Activated CD8-positive, alpha-beta memory T cell treated with anti-CD3 and anti-CD28 coated beads, Interleukin-2, amount 50 U/mL, for 1 hour (primary cell): Measurements from ENCODE around the gene C1R.

Source experiments
- DNase-seq: peaks from one replicate; pipeline ENCODE4 v3.0.0-alpha.2; 2020; ENCODE audit errors: extremely low read depth

Gene C1R

DNA sequence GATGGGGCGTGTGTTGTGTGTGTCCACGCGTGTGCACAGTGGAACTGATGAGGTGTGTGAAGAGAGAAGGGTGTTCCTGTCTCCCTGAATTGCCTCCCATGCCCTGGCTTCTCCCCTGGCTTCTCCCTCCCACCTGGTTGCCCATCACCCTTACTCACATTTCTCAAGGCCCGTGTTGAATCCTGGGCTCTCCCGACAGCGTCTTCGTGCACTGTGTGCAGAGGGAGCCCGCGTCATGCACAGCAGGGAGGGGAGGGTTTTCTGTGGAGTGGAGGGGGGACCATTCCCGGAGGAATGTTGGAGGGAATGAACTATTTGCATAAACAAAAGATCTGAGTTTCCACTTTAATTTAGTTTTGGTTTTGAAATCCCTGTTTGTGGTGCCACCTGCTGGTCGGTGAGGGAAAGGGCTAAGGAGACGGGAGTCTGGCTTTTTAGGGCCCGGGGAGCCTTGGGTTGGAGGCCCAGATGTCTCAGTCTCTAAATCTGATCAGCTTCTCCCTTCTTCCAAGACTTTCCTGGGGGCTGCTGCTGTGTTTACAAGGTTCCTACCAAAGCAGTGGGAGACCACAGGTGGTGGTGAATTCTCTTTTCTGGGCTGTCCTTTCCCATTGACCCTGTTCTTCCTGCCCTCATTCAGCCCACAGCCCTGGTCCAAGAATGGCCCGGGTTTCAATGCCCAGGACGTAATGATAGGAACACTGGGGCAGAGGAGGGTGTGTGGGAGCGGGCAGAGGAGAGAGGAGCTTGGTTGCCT, at the start of gene C1R:
C1R (minus strand) TSS at position 217 of the 757 bp plus-strand sequence; CDS start at position 160, 57 bp downstream.
- peak; percentile 21 for DNase-seq

DNA sequence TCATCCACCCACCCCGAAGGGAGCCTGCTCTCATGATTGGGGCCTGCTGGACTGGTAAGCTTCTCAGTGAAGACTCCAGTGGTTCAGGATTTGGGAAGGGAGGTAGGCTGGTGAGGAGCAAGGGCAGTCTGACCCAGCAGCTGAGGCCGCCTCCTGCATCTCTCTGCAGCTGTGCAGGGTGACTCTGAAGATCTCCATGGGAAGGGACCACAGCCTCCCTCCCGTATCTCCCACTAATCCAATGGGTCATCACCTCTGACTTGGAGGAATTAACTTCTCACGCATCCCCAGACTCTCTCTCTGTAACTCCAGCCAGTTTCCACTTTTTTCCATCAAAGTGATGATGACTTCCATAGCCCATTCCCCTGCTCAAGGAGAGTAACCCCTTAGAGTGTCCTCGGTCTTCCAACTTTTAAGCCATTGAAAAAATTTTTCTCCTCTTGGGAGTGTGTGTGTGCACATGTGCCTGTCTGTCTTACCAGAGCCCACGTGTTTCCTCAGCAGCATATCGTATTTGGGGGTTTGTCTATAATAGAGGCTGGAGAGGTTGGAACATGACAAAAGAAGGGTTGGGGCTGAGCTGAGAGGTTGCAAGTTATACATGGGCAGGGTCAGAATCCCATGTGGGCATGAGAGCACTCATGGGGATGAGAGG, 49.2 kb upstream of the C1R start:
- DNase-seq: no peak

DNA sequence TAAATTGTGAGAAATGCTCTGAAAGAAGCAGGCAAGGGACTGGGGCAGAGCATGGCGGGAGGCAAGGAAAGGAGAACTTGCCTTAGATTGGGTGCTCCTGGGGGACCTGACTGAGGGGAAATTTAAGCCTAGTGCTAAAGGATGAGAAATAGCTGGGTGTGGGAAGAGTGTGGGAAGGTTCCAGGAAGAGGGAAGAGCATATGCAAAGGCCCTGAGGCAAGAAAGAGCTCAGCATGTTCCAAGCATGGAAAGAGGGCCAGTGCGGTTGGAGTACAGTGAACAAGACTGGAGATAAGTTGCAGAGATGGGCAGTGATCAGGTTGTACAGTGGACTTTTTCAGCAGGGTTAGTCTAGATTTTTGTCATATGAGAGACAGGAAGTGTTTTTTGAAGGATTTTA, 47.0 kb upstream of the C1R start:
- no peak for DNase-seq

DNA sequence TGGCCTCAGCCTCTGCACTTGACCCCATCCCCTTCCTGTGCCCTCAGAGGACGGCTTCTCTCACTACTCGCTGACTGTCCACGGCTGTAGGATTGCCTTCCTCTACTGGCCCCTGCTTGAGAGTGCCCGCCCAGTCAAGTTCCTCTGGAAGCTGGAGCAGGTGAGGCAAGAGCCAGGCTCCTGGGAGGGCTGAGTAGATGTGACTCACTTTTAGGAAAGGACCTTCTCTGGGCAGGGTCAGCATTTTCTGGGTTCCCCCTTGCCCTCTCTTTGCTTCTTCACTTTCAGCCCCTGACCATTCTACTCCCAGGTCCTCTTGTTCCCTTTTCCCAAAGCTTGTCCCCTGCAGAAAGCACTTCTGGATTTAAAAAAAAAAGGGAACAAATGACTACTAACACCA, 45.7 kb upstream of the C1R start:
- no peak for DNase-seq

DNA sequence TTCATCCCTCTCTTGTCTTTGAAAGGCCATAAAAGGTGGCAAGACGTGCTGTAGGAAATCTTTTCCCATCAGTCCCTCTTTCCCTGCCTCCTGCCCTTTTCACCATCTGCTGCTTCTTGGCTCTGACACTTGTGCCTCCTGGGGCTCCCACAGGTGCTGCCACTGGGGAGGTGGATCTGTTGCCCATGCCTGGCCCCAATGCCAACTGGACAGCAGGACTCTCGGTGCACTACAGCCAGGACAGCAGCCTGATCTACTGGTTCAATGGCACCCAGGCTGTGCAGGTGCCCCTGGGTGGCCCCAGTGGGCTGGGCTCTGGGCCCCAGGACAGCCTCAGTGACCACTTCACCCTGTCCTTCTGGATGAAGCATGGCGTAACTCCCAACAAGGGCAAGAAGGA, 44.4 kb upstream of the C1R start:
- no peak for DNase-seq

DNA sequence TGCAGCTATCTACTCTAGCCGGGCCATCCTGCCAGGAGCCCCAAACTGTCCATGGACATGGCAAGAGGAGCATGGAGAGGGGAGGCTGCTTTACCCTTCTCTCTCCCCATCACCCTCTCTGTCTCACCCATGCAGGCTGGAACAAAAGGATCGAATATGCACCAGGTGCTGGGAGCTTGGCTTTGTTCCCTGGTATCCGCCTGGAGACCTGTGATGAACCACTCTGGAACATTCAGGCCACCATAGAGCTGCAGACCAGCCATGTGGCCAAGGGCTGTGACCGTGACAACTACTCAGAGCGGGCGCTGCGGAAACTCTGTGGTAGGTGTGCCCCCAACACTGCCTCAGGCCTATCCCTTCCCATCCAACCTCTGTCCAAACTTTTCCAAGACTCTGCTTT, 43.8 kb upstream of the C1R start:
- DNase-seq: no peak

DNA sequence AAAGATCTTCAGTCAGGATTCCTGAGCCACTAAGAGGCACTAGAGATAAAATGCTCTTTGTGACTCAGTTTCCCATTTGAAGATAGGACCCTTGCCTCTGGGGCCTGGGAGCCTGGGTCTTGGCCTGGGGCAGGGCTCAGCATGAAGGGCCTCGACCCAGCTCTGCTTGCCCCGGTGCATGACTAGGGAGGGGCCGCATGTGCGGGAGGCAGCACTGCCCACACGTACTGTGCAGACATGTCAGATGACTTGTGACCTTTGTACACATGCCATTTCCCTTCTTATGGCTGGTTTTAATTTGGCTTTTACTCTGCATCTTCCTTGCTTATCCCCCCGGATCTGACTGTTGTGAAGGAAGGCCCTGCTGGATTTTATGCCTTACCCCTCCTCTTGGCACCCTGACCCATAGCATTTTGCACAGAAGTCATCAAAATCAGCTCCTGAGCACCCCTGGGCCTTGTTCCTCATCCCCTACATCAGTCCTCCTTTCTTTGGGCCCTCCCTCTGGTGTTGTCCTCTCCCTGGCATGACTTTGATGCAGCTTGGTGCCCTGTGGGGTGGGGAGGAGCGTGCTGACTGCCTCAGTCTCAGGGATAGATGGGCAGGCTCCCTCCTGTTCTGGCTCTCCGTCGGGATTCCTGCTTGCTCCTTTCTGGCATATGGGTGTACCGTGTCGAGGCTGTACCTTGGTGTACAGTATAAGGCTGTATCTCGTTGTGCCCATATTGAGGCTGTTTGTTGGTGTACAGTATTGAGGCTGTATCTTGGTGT, 42.3 kb upstream of the C1R start:
- DNase-seq: no peak

DNA sequence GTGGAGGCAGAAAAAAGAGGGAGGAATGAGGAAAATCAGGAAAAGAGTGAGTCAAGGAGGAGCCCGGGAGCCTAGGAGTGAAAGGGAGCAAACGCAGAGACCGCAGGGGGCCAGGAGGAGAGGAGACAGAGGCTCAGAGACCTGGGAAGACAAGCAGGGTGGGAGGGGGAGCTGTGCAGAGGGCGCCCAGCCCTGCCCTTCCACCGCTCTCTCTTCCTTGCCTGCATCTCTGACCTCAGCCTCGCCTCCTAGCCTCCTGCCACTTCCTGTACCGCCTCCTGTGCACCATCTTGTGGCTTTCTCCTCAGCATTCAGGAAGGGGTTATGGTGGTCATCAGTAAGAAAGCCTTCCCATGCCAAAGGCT, 39.2 kb upstream of the C1R start:
- no peak for DNase-seq

DNA sequence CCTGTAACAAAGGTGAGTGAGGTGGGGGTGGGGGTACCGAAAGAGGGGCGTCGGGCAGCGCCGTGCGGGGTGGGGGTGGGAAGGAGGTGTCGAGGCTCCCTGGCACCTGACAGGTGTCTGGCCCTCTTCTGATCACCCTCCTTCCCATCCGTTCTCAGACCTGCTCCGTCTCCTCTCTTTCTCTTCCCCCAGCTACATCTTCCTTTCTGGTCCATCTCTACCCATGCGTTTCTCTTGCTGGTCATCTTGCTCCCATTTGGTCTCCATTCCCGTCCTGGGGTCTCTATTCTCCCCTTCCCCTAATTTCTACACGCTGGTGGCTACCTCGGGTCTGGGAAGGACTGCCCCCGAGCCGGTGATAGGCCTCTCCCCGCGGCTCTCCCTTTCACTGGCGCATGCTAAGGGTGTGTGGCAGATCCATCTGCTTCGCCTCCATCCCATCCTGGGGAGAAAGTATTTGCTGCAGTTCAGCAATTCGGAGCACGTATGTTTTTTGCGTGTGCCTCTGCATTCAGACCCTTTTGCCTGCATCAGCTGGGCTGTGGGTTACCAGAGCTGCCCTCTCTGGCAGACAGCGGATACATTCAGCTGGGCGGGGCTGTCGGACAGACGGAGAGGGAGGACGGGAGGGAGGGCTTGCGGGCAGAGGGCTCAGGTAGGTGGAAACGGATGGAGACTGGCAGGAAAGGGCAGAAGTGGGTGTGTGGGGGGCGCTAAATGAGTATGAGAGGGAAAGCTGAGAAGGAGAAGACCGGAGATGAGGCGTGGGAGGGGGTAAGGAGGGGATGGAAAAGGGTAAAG, 38.7 kb upstream of the C1R start:
- no peak for DNase-seq

DNA sequence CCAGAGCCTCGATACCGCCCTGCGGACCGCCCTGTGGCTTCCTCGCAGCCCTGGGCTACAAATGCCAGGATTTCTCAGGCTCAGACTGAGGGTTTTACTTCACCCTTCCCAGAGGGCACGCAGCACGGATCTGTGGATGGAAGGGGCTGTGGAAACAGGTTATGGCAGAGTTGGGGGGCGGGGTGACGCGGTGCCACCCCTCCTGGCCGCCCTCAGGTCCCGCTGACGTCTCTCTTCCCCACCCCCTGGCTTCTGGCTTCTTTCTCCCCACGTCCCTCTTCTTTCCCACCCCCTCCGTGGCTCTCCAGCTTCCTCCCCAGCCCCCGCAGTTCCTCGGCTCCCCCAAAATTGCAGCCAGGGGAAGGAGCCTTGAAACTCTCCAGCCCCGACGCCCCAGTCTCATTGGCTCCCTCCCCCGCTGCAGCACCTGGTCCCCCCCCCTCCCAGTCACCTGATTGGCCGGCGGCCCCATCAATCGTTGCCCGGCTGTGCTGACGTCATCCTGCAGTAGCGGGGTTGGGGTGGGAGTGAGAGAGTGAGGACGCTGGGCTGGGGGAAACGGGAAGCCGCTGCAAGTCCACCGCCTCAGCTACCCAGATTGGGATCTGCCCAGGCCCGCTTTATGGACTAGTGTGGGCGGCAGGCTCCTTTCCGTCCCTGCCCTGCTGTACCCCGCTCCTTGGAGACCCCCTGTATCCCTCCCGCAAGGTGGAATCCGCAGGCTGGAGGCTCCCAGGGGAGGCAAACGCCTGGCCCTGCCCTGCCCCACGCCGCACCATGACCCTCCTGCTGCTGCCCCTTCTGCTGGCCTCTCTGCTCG, 37.8 kb upstream of the C1R start, which contains the start of gene CLSTN3:
CLSTN3 (plus strand) TSS at position 500 of the 820 bp plus-strand sequence; CDS start at position 778, 278 bp downstream.
- peak; percentile 72 for DNase-seq

DNA sequence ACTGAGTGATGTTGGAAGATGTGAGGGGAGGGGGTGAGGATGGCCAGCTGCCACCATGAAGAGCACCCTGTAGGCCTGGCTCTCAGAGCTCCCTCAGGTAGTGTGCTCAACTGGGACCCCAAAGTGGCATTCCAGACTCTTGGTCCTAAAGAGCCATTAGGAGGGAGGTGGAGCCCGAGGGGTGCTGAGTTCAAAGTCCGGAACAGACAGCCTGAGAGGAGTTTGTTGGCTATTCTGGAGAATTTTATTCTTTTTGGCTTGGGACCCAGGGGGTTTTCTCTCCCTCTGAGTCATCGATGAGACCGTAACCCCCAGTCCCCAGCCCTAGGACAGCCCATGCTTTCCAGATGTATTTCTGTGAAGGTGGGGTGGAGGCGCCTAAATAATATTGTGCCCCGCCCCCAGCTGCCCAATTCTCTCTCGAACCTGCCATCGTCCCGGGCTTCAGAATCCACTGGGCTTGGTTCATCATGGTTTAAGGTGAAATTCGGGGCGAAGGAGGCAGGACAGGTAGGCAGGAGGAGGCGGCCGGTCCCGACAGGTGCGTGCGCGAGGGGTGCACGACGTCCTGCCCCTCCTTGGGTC, 37.1 kb upstream of the C1R start:
- no peak for DNase-seq

DNA sequence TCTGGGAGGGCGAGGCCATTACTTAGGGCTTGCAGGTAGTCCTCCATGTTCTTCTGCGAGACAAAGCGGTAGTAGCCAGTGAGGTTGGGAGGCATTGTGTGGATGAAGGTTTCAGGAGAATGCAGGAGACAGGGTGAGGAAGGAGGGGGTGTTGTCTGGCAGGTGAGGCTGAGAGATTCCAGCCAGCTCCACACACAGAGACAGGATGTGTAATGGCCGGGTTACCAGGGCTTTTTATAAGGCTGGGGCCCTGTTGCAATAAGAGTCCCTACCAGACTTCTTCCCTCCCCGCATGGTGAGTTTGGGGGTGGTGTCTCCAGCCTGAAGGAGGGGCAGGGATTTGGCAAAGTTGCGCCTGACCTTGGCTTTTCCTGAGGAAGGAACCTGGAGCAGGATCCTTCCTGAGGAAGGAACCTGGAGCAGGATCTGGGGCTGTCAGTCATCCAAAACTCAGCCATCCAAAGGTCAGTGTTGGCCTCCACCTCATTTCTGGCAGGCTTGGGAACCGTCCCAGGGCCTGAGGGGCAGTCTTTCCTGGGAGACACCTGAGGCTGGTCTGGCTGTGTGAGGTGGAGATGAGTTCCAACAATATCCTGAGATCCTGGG, 36.5 kb upstream of the C1R start, which contains the start of gene RBP5:
RBP5 (minus strand) TSS at position 209 of the 606 bp plus-strand sequence; CDS start at position 95, 114 bp downstream.
- no peak for DNase-seq

DNA sequence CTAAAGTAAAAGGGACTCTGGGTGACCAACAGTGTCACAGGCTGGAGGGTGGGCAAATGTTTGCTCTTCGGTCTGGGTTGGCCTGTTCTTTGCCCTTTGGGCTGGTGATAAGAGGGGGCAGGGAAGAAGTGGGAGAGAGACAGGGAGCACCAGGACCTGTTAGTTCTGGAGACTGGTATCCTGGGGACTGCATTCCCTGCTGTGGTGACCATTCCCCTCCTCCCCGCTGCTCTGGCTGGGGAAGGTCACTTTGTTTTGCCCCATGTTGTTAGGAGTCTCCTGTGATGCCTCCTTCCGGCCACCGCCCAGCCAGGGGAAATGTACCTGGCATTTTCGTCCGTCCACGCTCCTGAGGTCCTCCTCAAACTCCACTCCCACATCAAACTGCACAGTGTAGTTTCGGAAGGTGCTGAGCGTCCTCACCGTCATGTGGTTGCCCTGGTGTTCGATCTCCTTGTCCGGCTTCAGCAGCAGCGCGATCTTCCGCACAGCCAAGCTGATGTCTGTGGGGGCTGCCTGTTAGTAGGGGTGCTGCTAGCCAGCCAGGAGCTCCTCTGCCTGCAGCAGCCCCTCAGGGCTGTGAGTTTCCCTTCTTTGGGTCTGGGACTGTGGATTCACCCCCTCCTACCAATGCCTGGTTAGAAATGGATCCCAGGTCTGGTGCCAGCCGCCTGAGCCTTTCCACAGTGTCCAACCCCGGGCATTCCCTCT, 35.8 kb upstream of the C1R start:
- DNase-seq: no peak

DNA sequence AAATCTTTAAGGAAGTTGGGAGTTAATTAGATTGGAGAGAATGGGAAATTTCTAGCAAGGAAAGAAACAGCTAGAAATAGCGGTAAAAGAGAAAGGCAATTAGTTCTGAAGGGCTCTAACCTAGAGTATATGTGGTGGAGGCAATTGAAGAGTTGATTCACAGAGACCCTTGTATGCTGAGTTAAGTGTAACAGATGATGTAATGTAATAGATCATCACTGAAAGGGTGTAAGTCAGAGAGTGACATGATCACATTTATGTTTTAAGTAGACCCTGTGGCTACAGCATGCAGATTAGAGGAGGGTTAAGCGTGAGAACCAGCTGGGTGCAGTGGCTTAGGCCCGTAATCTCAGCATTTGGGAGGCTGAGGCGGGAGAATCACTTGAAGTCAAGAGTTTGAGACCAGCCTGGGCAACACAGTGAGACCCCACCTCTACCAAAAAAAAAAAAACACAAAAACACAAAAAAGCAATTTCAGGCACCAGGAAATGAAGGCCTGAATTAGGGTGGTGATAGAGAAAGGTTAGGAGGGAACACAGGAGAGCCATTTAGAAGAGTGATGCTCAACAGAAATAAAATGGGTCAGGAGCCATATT, 33.5 kb upstream of the C1R start:
- DNase-seq: no peak

DNA sequence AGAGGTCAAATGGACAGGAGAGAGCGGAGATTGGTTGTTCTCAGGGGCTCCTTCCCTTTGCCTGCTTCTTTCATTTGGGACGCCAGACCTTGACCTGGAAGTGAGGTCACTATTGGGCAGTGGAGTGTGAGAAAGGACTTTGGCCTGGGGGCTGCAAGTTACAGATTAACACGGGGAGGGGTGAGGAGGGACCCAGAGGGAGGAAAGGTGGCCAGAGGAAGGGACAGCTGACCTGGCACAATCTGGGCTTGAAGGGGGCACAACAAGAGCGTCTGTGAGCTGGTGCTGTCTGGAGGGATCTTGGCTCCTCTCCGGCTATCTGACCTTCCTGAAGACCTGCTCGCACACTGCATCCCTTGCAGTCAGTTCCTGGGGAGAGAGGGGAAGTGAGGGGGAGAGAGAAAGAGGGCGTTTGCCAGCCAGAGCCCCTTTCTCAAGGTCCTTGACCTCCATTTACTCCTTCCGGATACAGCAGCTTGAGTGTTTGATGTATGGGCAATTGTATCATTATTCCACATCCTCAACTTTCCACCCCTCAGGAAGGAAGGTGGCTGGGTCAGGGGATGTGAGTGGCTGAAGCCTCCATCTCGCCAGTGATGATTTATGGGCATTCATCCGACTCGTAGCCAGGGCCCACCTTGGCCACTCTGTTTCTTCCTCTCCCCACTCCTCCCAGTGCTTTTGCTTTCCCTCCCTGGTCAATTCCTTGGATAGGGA, 31.7 kb upstream of the C1R start:
- no peak for DNase-seq

DNA sequence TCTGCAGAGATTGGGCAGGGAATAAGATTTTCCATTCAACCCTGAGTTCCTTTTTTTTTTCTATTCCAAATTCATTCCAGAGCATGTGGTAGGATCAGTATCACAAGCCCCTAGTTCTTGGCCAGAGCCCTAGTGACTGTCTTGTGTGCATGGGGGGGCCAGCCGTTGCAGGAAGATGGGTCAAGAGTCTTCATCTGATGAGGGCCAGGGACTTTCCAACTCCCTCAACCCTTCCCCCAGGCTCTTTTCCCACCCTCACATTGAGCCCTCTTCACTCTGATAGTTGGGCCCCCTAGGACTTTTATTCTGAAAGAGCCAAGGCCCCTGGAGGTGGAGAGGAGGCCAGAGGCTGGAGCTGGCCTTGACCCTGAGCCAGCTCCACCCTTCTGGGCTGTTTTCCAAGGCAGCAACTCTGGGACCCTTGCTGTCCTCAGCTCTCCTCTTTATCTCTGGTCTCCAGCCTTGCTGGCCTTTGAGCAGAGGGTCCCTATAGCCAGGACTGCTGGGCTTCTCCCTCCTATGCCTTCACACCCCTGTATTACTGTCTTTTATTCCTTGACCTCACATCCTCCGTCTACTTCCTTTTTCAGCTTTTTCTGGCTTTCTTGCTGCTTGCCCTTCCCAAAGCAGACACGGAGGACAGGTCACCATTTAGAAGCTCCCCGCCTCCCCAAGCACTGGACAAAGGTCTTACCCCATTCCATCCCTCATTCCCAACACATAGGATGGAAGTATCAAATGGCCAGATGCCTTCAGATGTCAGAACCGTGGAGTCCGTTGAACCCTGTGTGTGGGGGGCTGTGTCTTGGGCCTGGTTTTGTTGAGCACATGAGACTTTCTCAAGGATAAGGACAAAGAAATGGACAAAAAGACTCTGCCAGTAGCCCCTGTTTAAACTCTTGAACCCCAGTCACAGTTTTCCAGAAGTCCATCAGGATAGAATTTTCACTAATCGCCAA, 30.8 kb upstream of the C1R start:
- DNase-seq: no peak

DNA sequence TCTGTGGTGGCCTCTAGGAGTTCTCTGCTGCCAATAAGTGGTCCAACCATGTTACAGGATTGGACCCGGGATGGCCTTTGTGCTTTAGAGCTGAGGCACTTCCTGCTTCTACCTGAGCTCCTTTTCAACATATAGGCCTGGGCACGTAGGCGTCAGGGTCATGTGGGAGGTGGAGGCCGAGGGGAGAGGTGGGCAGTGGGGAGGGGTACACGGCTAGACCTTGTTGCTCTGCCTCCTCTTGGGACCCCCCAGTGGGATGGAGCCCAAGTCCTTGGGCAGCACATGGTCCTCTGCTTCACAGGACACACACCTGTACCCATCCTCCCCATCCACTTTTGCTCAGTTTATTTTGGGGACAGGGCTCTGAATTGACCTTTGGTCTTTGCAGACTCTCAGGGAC, 29.1 kb upstream of the C1R start:
- no peak for DNase-seq
